Bronchial smooth muscle cell (primary cell): ENCODE data around the gene GJA9. TPM values are rescaled to one million over a fixed set of nuclear protein-coding genes. Genes with fewer than 3 reads are reported as not detected.

ENCODE experiments used
- total RNA-seq: library from RNA; depleted of rRNA; stranded (reverse); fragments of >200 nt; gene quantifications from 2 replicates; pipeline ENCODE4 v1.2.1, GENCODE V29; 2014

The GJA9 gene
- total RNA-seq = not detected in 2 replicates

DNA sequence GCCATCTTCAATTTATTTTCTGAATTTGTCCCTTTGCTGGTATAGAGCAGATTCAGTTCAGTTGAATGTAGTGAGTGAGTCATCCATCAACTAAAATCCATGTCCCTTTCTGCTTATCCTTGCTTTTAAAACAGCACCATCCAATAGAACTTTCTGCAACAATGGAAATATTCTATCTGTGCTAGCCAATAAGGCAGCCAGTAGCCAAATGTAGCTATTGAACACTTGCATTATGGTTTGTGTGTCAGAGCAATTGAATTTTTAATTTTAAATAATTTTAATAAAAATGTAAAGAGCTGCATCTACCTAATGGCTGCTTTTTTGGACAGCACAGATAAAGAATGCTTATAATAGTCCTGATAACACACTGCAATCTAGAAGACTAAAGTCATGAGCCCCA is at the start of gene GJA9:
Gene GJA9 (minus strand): TSS at position 101 of the 400 bp plus-strand sequence. CDS start 5,489 bp downstream, outside the sequence.

DNA sequence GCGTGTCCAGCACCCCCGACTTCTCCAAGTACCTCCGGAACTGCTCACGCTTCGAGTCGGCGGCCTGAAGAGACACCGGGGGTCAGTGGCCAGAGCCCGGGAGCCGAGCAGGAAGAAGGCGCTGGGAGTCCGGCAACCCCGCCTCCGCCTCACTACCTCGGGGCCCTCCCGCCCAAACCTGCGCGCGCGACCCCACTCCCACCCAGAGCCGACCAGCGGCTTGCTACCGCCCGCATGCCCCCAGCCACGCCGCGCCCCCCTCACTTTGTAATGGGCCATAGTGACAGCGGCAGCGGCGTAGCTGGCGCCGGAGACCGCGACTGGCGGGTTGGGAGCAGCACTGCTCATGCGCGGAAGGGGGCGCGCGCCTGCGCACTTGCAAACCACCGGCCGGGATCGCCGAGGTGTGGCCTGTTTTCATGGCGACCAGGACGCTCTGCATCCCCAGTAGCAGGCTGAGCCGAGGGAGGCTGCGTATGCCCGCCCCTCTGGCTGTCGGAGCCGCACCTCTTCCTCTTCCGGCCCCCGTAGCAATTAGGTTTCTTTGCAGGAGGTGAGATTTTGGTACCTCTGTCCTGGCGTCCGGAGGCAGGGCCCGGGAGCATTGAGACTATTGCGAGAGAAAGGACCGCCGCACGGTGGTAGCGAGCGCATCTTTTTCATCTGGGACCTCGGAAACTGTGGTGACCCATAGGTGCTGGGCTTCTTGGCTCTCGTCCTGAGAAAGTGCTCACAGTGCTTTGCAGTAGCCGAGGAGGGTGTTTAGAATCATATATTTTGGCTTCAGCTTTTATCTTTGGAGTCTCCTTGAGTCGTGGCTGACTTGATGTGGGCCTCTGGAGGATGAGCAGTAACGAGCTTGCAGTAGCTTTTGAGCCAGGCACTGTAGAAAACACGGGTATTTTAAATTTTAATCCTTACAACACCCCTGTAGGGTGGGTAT is 8.1 kb downstream of the GJA9 start, which contains the start of gene MYCBP:
Gene MYCBP (minus strand): TSS at position 322 of the 943 bp plus-strand sequence. CDS start 43 bp downstream, at position 279.

DNA sequence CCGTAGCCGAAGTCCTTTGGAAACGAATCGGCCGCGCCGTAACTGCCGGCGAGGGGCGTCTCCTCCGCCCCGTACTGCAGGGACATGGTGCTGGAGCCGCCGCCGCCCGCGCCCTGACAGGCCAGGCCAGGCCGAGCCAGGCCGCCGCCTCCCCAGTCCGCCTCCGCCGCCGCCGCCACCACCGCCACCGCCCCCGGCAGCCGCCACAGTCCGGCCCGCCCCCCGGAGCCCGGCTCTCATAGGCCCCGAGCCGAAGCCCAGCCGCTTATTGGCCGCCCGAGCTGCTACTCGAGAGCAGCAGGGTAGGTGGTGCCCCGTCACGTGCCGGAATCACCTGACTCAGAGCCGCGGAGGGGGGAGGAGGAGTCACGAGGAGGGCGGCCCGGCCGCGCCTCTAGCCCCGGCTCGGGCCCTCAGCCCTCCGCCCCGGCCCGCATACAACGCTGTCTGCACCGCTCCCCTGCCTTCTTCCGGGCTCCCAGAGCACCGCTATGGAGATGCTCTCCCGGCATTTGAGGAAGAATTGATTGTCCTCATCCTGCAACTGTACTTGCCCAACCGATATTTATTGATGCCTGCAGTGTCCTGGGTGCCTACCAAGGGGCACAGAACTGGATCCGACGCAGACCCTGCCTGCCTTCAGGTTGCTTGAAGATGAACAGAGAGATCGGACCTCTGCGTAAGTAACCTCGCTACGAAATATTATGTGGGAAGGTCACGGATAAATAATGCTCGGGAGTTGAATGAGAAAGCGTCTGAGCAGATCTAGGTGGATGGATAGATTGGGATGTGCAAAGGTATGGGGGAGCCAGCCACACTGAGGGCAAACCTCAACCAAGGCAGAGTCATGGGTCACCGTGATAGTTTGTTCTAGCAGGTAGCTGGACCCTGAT is 21.6 kb downstream of the GJA9 start, which contains the start of gene RRAGC:
Gene RRAGC (minus strand): TSS at position 212 of the 893 bp plus-strand sequence. CDS start 126 bp downstream, at position 86.

Other genes starting within 250 kb of the GJA9 start
- gene RRAGC, start 21.8 kb downstream of the GJA9 start, total RNA-seq = 19.3 and 26.8 TPM in 2 replicates
- gene MYCBP, start 8.2 kb downstream of the GJA9 start, total RNA-seq = 1.5 and 3.3 TPM in 2 replicates
- gene RHBDL2, start 60.2 kb upstream of the GJA9 start, total RNA-seq = 0.60 and 0.79 TPM in 2 replicates
- gene AKIRIN1, start 109.7 kb upstream of the GJA9 start, total RNA-seq = 17.4 and 21.9 TPM in 2 replicates
- 860 and 897 TPM in 2 replicates for gene NDUFS5, start 144.8 kb upstream of the GJA9 start, total RNA-seq